DOHH2 (cell line): ENCODE results near the gene CRIP3.

ENCODE experiments used
- CTCF ChIP-seq: fragments of 200-600 bp; sonication (generic); IDR thresholded peaks from one replicate; pipeline ENCODE4 v1.5.1; 2014; ENCODE audit warnings: antibody characterized with exemption, mild to moderate bottlenecking, low read depth, low read length; ENCODE audit not compliant: poor library complexity, severe bottlenecking
- EZH2phosphoT487 ChIP-seq: fragments of 200-600 bp; sonication (generic); IDR thresholded peaks from 2 replicates; pipeline ENCODE4 v1.6.1; 2017; ENCODE audit warnings: borderline replicate concordance, mild to moderate bottlenecking, antibody characterized with exemption, low read length, moderate library complexity, mixed read lengths

GRCh38 chr6:43262780-43263313 lies 45.8 kb downstream of the CRIP3 start:
- no peak for TF ChIP-seq CTCF
- TF ChIP-seq EZH2phosphoT487: no peak
